Measurements from ENCODE around the gene FKBP1A.

The FKBP1A gene

GRCh38 chr20:1360094-1360846 is 32.6 kb downstream of the FKBP1A start:
- Histone ChIP-seq H2BK5ac (ENCODE audit: low read depth, low read length, poor library complexity, severe bottlenecking) (no peak overlapping the region), H2BK15ac (ENCODE audit: low read depth, poor library complexity, severe bottlenecking) (no peak overlapping the region), H3K4me1 (ENCODE audit: control insufficient read depth, insufficient read depth, low read depth, low read length) (peaks cover 6% of the 10 kb centered on the region), H4K8ac (ENCODE audit: low read length) (no peak overlapping the region), H4K91ac (ENCODE audit: low read length) (no peak overlapping the region), H3K27ac (ENCODE audit: low read length, poor library complexity, severe bottlenecking) (no peak overlapping the region), H2AFZ (ENCODE audit: low read depth, low read length) (no peak overlapping the region), H3K4me2 (ENCODE audit: low read length, poor library complexity, severe bottlenecking) (no peak overlapping the region), H2BK12ac (ENCODE audit: low read length in 2 of 2) (no peak overlapping the region), H3K27me3 (ENCODE audit: control insufficient read depth in 1 of 2, insufficient read depth in 1 of 2, low read length in 2 of 2) (no peaks in the 10 kb centered on the region), H3K14ac (ENCODE audit: low read length in 2 of 2) (no peak overlapping the region), H2BK120ac (ENCODE audit: low read depth, low read length) (no peak overlapping the region), H2AK5ac (ENCODE audit: low read length, severe bottlenecking) (no peak overlapping the region), H3K4ac (ENCODE audit: low read depth in 1 of 2, low read length in 2 of 2) (no peak overlapping the region), H3K9me3 (ENCODE audit: control insufficient read depth, low read length) (peaks cover 2% of the 10 kb centered on the region), H3K36me3 (ENCODE audit: control insufficient read depth in 1 of 2, insufficient read depth in 2 of 2, low read depth in 1 of 2, low read length in 2 of 2) (peaks cover 18 to 82% of the 10 kb centered on the region in 2 experiments), H3K79me1 (replicated peaks; ENCODE audit: low read length, poor library complexity, severe bottlenecking) (peaks cover 29% of the 10 kb centered on the region), H3K18ac (ENCODE audit: low read depth in 1 of 2, low read length in 2 of 2) (no peak overlapping the region), H3K9ac (ENCODE audit: low read length) (no peak overlapping the region), H3K4me3 (ENCODE audit: insufficient read depth in 1 of 2, low read depth in 1 of 2, low read length in 2 of 2) (no peak overlapping the region), H3K23ac (ENCODE audit: low read length in 2 of 2) (no peak overlapping the region)
- no peak for DNase-seq
- WGBS: 88% methylated on average over 5 of the region's 7 CpGs

GRCh38 chr20:1357921-1358671 is 34.8 kb downstream of the FKBP1A start:
- H2AFZ ChIP-seq (ENCODE audit: low read depth, low read length): no peak overlapping the region
- no peak overlapping the region for H3K4me2 ChIP-seq (ENCODE audit: low read length, poor library complexity, severe bottlenecking)
- H3K9ac ChIP-seq (ENCODE audit: low read length): no peak overlapping the region
- DNase-seq: no peak
- no peak overlapping the region for H3K4ac ChIP-seq (ENCODE audit: low read depth in 1 of 2, low read length in 2 of 2)
- H2BK120ac ChIP-seq (ENCODE audit: low read depth, low read length): no peak overlapping the region
- H3K27me3 ChIP-seq (ENCODE audit: control insufficient read depth in 1 of 2, insufficient read depth in 1 of 2, low read length in 2 of 2): no peaks in the 10 kb centered on the region
- 89% methylated on average over 6 of the region's 9 CpGs for WGBS
- H2BK12ac ChIP-seq (ENCODE audit: low read length in 2 of 2): no peak overlapping the region
- no peak overlapping the region for H3K4me3 ChIP-seq (ENCODE audit: insufficient read depth in 1 of 2, low read depth in 1 of 2, low read length in 2 of 2)
- no peak overlapping the region for H2BK5ac ChIP-seq (ENCODE audit: low read depth, low read length, poor library complexity, severe bottlenecking)
- H3K18ac ChIP-seq (ENCODE audit: low read depth in 1 of 2, low read length in 2 of 2): no peak overlapping the region
- H4K8ac ChIP-seq (ENCODE audit: low read length): no peak overlapping the region
- peaks cover 12% of the 10 kb centered on the region for H3K9me3 ChIP-seq (ENCODE audit: control insufficient read depth, low read length)
- H2AK5ac ChIP-seq (ENCODE audit: low read length, severe bottlenecking): no peak overlapping the region
- H3K14ac ChIP-seq (ENCODE audit: low read length in 2 of 2): no peak overlapping the region
- no peak overlapping the region for H4K91ac ChIP-seq (ENCODE audit: low read length)
- H2BK15ac ChIP-seq (ENCODE audit: low read depth, poor library complexity, severe bottlenecking): no peak overlapping the region
- H3K4me1 ChIP-seq (ENCODE audit: control insufficient read depth, insufficient read depth, low read depth, low read length): peaks cover 6% of the 10 kb centered on the region
- H3K79me1 ChIP-seq (replicated peaks; ENCODE audit: low read length, poor library complexity, severe bottlenecking): peaks cover 37% of the 10 kb centered on the region
- no peak overlapping the region for H3K27ac ChIP-seq (ENCODE audit: low read length, poor library complexity, severe bottlenecking)
- peaks cover 25 to 82% of the 10 kb centered on the region in 2 experiments for H3K36me3 ChIP-seq (ENCODE audit: control insufficient read depth in 1 of 2, insufficient read depth in 2 of 2, low read depth in 1 of 2, low read length in 2 of 2)
- H3K23ac ChIP-seq (ENCODE audit: low read length in 2 of 2): peak overlapping the region in 1 of 2 experiments; percentile 48

GRCh38 chr20:1353956-1354355 is 38.9 kb downstream of the FKBP1A start:
- H3K27me3 ChIP-seq (ENCODE audit: control insufficient read depth in 1 of 2, insufficient read depth in 1 of 2, low read length in 2 of 2): no peaks in the 10 kb centered on the region
- H3K4me1 ChIP-seq (ENCODE audit: control insufficient read depth, insufficient read depth, low read depth, low read length): peaks cover 6% of the 10 kb centered on the region
- H3K9me3 ChIP-seq (ENCODE audit: control insufficient read depth, low read length): peaks cover 21% of the 10 kb centered on the region
- H3K4ac ChIP-seq (ENCODE audit: low read depth in 1 of 2, low read length in 2 of 2): no peak overlapping the region
- no peak overlapping the region for H2BK15ac ChIP-seq (ENCODE audit: low read depth, poor library complexity, severe bottlenecking)
- no peak for DNase-seq
- no peak overlapping the region for H2BK120ac ChIP-seq (ENCODE audit: low read depth, low read length)
- peaks cover 23 to 65% of the 10 kb centered on the region in 2 experiments for H3K36me3 ChIP-seq (ENCODE audit: control insufficient read depth in 1 of 2, insufficient read depth in 2 of 2, low read depth in 1 of 2, low read length in 2 of 2)
- H3K23ac ChIP-seq (ENCODE audit: low read length in 2 of 2): no peak overlapping the region
- no peak overlapping the region for H3K18ac ChIP-seq (ENCODE audit: low read depth in 1 of 2, low read length in 2 of 2)
- H4K8ac ChIP-seq (ENCODE audit: low read length): no peak overlapping the region
- H3K14ac ChIP-seq (ENCODE audit: low read length in 2 of 2): no peak overlapping the region
- H2BK5ac ChIP-seq (ENCODE audit: low read depth, low read length, poor library complexity, severe bottlenecking): no peak overlapping the region
- H3K4me2 ChIP-seq (ENCODE audit: low read length, poor library complexity, severe bottlenecking): no peak overlapping the region
- H4K91ac ChIP-seq (ENCODE audit: low read length): no peak overlapping the region
- peaks cover 27% of the 10 kb centered on the region for H3K79me1 ChIP-seq (replicated peaks; ENCODE audit: low read length, poor library complexity, severe bottlenecking)
- no peak overlapping the region for H3K27ac ChIP-seq (ENCODE audit: low read length, poor library complexity, severe bottlenecking)
- no peak overlapping the region for H3K4me3 ChIP-seq (ENCODE audit: insufficient read depth in 1 of 2, low read depth in 1 of 2, low read length in 2 of 2)
- no peak overlapping the region for H2BK12ac ChIP-seq (ENCODE audit: low read length in 2 of 2)
- no peak overlapping the region for H3K9ac ChIP-seq (ENCODE audit: low read length)
- H2AK5ac ChIP-seq (ENCODE audit: low read length, severe bottlenecking): no peak overlapping the region
- H2AFZ ChIP-seq (ENCODE audit: low read depth, low read length): no peak overlapping the region

GRCh38 chr20:1346315-1346969 is 46.4 kb downstream of the FKBP1A start:
- H4K8ac ChIP-seq (ENCODE audit: low read length): no peak overlapping the region
- H3K14ac ChIP-seq (ENCODE audit: low read length in 2 of 2): no peak overlapping the region
- peaks cover 5% of the 10 kb centered on the region for H3K79me1 ChIP-seq (replicated peaks; ENCODE audit: low read length, poor library complexity, severe bottlenecking)
- no peaks in the 10 kb centered on the region for H3K4me1 ChIP-seq (ENCODE audit: control insufficient read depth, insufficient read depth, low read depth, low read length)
- H2AFZ ChIP-seq (ENCODE audit: low read depth, low read length): no peak overlapping the region
- no peak overlapping the region for H3K27ac ChIP-seq (ENCODE audit: low read length, poor library complexity, severe bottlenecking)
- H2BK12ac ChIP-seq (ENCODE audit: low read length in 2 of 2): no peak overlapping the region
- H3K23ac ChIP-seq (ENCODE audit: low read length in 2 of 2): no peak overlapping the region
- H2AK5ac ChIP-seq (ENCODE audit: low read length, severe bottlenecking): no peak overlapping the region
- no peak overlapping the region for H2BK15ac ChIP-seq (ENCODE audit: low read depth, poor library complexity, severe bottlenecking)
- H2BK120ac ChIP-seq (ENCODE audit: low read depth, low read length): no peak overlapping the region
- H3K4me3 ChIP-seq (ENCODE audit: insufficient read depth in 1 of 2, low read depth in 1 of 2, low read length in 2 of 2): no peak overlapping the region
- H3K27me3 ChIP-seq (ENCODE audit: control insufficient read depth in 1 of 2, insufficient read depth in 1 of 2, low read length in 2 of 2): no peaks in the 10 kb centered on the region
- no peak overlapping the region for H3K9ac ChIP-seq (ENCODE audit: low read length)
- no peak for DNase-seq
- H3K18ac ChIP-seq (ENCODE audit: low read depth in 1 of 2, low read length in 2 of 2): no peak overlapping the region
- H3K4me2 ChIP-seq (ENCODE audit: low read length, poor library complexity, severe bottlenecking): no peak overlapping the region
- H2BK5ac ChIP-seq (ENCODE audit: low read depth, low read length, poor library complexity, severe bottlenecking): no peak overlapping the region
- no peak overlapping the region for H3K4ac ChIP-seq (ENCODE audit: low read depth in 1 of 2, low read length in 2 of 2)
- H3K36me3 ChIP-seq (ENCODE audit: control insufficient read depth in 1 of 2, insufficient read depth in 2 of 2, low read depth in 1 of 2, low read length in 2 of 2): peaks cover 5 to 10% of the 10 kb centered on the region in 2 experiments
- no CpG with 5 or more reads among the region's 2 CpGs for WGBS
- H4K91ac ChIP-seq (ENCODE audit: low read length): no peak overlapping the region
- H3K9me3 ChIP-seq (ENCODE audit: control insufficient read depth, low read length): peaks cover 20% of the 10 kb centered on the region
